Right cardiac atrium (tissue), 5 donors: Measurements from ENCODE around the gene MAP4K2. TPM values are rescaled to one million over a fixed set of nuclear protein-coding genes. Genes with fewer than 3 reads are reported as not detected.

Experiments
- ATAC-seq, 2 donors: fragments of 200-7000 bp; cut with Tn5 transposase; one replicate each; pipeline versions ENCODE4 v1.8.0 to v1.9.1; 2020; ENCODE audit warnings: moderate library complexity in 2 of 2, mild to moderate bottlenecking in 1 of 2
- DNase-seq, 3 donors: peaks; one replicate each; pipeline ENCODE4 v3.0.0-alpha.2; 2020
- H3K27ac ChIP-seq: one replicate; pipeline ENCODE4 v1.5.1; 2013; ENCODE audit warnings: mild to moderate bottlenecking, low read length, control low read depth, moderate library complexity
- H3K27me3 ChIP-seq: one replicate; pipeline ENCODE4 v1.6.1; 2013; ENCODE audit not compliant: control insufficient read depth, insufficient read depth
- H3K4me1 ChIP-seq: one replicate; pipeline ENCODE4 v1.6.1; 2013; ENCODE audit warnings: low read length; ENCODE audit not compliant: control insufficient read depth, insufficient read depth
- H3K4me3 ChIP-seq: one replicate; pipeline ENCODE4 v1.5.1; 2013; ENCODE audit warnings: low read length, control low read depth
- H3K9me3 ChIP-seq: one replicate; pipeline ENCODE4 v1.6.1; 2013; ENCODE audit warnings: low read length; ENCODE audit not compliant: control insufficient read depth
- WGBS: extraction: QIAGEN DNeasy Blood & Tissue Kit; methylation state at CpG from one replicate; pipeline ENCODE4 v1.1.7; 2013; 5-methylcytosine and 5-hydroxymethylcytosine counted together
- intact Hi-C, 4 donors: fragments of 100-400 bp; cut with DNase I; formaldehyde crosslinking; loops; one replicate each; pipeline versions ENCODE4 v1.11.0 to v1.14.0; 2022 to 2023
- polyA plus RNA-seq: library from polyadenylated mRNA; stranded (reverse); fragments of 200-250 nt; gene quantifications from one replicate; pipeline ENCODE4 v1.2.3, GENCODE V29; 2013
- total RNA-seq, 4 donors: library from RNA; stranded (reverse); fragmentation: NEBNext Ultra II Directional; extraction: Animal tissue kit (Norgen Biotek cat#: 25700); gene quantifications; one replicate each; pipeline ENCODE4 v1.2.1, GENCODE V29; 2021
- donor health status: healthy with polysubstance abuse.
- donor health status: DM: no; HTN: yes; CAD: no.
- donor health status: DM: no; HTN: no; CAD: no.
- donor health status: DM: no; HTN: yes; CAD: no; lungs with severe emphysema.
- donor health status: DM: yes; HTN: yes; CAD: no.

Gene MAP4K2
- total and polyA plus RNA-seq, 5 donors: 8.7 to 11.7 (median 11.0) TPM

DNA sequence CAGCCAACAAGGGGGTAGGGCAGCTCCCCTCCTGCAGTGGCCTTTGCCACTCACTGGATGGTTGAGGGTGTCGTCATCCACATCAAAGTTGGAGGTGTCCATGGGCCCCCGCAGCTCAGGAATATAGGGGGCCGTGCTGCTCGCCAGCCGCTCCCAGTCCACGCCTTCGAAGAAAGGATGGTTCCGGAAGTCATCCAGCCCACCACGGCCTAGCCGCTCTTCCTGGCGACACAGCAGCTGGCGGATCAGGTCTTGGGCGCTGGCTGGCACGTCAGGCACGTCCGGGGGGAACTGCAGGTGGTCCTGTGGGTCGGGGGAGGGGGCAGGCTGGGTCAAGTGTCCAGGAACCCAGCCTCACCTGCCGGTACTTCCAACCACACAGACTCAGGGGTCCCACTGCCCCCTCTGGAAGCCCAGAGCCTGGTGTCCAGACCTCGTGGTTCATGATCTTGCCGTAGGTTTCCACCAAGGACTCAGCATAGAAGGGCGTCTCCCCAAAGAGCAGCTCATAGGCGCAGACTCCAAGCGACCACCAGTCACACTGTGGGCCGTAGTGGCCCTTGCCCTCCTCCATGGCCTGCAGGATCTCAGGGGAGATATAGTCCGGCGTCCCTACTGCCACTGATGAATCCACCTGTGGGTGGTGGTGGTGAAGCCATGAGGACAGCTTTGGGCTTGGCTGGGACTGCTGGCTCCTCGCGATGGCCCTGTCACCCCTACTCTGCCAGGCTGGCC is 35.8 kb upstream of the MAP4K2 start:
- Histone ChIP-seq H3K9me3 (no peaks in the 10 kb centered on the region), H3K27me3 (no peaks in the 10 kb centered on the region), H3K27ac (no peak overlapping the region), H3K4me1 (no peaks in the 10 kb centered on the region), H3K4me3 (no peak overlapping the region)
- ATAC-seq (no peak), DNase-seq (peak in 1 of 3 donors; percentile 43)
- intact Hi-C loops: no loop called here
- WGBS: 93% methylated on average over 28 of the region's 28 CpGs

DNA sequence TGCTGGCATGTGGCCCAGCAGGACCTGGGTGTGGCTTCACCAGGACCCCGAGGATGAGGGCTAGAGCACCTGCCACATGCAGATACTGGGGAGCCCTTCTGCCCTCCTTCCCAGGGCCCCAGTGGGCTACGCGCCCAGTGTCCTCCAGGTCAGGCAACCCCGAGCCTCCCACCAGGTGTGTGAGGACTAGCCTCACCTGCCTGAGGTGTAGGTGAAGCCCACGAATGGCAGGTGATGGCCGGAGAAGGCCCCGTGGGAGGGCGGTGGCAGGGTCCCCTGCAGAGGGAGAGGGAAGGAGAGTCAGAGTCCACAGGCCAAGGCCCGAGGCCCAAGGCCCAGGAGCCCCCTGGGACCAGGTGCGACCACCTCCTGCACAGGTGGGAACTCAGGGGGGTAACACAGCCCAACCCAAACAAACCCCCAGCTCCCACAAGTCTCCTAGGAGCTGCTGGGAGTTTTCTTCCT is 34.9 kb upstream of the MAP4K2 start:
- DNase-seq (no peak), ATAC-seq (no peak)
- H3K4me3 ChIP-seq: no peak overlapping the region
- H3K27ac ChIP-seq: no peak overlapping the region
- 96% methylated on average over 10 of the region's 10 CpGs for WGBS
- no peaks in the 10 kb centered on the region for H3K4me1 ChIP-seq
- no peaks in the 10 kb centered on the region for H3K27me3 ChIP-seq
- intact Hi-C loops: no loop called here
- no peaks in the 10 kb centered on the region for H3K9me3 ChIP-seq

DNA sequence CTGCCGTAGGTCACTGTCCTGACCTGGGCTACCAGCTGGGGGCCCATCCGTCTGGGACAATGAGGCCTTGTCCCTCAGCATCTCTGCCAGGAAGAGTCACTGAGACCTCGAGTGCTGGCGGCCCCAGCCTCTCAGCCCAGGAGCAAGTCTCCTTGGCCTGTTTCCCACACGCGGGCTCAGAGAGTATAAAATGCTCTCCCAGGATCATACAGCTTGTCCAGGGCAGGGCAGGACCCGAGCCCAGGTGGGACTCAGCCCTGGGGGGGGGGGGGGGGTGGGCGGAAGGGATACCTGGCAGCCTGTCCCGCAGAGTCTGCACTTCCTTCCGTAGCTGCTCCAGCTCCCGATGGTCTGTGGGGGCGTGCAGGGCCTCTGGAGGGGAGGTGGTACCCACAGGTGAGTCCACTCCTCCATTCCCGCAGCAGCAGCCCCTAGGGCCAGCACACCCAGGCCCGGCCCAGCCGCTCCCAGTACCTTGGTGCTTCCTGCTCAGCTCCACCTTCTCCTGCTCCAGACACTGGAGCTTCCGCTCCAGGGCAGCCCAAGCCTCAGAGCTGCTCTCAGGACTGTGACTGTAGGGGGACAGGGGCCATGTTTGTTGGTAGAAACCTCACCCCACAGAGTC is 33.5 kb upstream of the MAP4K2 start:
- 78% methylated on average over 16 of the region's 16 CpGs for WGBS
- intact Hi-C loops: no loop called here
- H3K27ac ChIP-seq: no peak overlapping the region

DNA sequence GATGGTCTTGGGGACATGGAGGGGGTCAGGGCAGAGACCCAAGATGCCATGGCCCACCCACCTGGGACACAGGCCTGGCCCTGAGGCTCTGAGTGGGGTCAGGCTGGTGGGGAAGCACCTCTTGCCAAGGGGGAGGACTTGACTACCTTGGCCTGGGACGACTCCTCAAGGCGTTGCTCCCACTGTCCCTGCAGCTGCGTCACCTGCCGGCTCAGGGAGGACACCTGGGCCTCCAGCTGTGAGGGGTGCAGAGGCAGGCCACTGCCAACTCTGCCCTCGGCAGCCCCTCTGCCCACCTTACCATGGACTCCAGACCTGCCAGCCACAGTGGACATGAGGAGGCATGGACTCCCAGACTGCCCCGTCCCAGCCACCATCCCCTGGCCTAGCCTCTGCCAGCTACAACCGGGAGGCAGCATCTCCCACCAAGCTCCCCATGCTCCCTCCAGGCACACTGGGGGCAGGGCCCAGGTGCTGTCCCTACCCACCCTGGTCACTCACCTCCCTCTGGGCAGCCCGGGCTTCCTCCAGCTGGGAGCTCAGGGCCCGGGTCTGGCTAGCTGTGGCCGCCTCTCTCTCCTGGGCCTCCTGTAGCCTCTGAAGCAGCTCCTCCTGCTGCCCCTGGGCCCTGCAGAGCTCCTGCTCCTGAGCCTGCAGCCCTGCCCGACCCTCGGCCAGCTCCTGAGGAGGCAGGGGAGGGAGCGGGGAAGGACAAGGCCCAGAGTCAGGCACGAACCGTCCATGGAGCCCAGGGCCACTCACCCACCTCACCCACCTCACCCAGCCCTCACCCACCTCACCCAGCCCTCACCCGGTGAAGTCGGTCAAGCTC is 32.8 kb upstream of the MAP4K2 start:
- Histone ChIP-seq H3K27me3 (no peaks in the 10 kb centered on the region), H3K9me3 (no peaks in the 10 kb centered on the region), H3K27ac (no peak overlapping the region), H3K4me3 (no peak overlapping the region), H3K4me1 (no peaks in the 10 kb centered on the region)
- intact Hi-C loops: no loop called here
- ATAC-seq (peak in 1 of 2 donors; percentile 3), DNase-seq (no peak)
- 92% methylated on average over 17 of the region's 17 CpGs for WGBS

More for the DNA sequence above, 33.5 kb upstream of the MAP4K2 start:
- Histone ChIP-seq H3K27me3 (no peaks in the 10 kb centered on the region), H3K9me3 (no peaks in the 10 kb centered on the region), H3K4me3 (no peak overlapping the region), H3K4me1 (no peaks in the 10 kb centered on the region)
- ATAC-seq (no peak), DNase-seq (no peak)

DNA sequence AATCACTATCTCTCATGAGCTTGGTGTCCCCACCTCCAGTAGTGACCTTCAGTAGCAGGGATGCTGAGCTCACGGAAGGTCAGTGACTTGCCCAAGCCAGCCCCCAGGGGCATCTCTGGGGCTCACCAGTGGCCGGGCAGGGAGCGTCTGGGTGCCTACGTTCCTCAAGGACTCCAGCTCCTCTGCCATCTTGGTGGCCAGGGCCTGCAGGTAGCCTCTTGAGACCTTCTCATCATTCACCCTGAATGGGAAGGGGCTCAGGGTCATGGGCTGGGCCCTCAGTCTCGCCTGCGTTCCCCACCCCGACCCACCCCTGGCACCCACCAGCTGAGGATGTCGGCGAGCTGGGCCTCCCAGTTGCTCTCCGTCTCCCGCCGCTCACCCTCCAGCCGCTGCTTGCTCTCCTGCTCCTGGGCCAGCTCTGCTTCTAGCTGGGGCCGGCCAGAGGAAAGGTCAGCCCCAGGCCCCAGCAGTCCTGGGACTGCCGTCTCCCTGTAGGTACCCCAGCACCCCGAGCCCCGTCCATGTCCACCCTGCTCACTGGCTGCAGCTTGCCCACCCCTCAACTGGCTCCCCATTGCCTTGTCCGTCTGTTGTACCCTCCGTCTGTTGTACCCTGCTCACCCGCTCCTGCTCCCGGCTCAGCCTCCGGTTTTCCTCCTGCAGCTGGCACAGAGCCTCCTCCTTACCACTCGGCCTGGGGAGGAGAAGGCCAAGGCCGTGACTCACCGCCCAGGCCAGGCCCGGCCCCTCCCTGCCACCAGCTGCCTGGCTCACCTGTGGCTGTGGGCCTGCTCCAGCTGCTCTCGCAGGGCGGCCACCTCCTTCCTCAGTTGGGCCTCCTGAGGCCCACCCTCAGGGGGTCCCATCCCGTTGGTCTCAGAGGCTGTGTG is 32.0 kb upstream of the MAP4K2 start:
- Histone ChIP-seq H3K27me3 (no peaks in the 10 kb centered on the region), H3K4me1 (no peaks in the 10 kb centered on the region), H3K27ac (no peak overlapping the region), H3K4me3 (no peak overlapping the region), H3K9me3 (no peaks in the 10 kb centered on the region)
- ATAC-seq: peak in 1 of 2 donors; percentile 11
- no peak for DNase-seq
- WGBS: 84% methylated on average over 29 of the region's 29 CpGs
- intact Hi-C loops: no loop called here

DNA sequence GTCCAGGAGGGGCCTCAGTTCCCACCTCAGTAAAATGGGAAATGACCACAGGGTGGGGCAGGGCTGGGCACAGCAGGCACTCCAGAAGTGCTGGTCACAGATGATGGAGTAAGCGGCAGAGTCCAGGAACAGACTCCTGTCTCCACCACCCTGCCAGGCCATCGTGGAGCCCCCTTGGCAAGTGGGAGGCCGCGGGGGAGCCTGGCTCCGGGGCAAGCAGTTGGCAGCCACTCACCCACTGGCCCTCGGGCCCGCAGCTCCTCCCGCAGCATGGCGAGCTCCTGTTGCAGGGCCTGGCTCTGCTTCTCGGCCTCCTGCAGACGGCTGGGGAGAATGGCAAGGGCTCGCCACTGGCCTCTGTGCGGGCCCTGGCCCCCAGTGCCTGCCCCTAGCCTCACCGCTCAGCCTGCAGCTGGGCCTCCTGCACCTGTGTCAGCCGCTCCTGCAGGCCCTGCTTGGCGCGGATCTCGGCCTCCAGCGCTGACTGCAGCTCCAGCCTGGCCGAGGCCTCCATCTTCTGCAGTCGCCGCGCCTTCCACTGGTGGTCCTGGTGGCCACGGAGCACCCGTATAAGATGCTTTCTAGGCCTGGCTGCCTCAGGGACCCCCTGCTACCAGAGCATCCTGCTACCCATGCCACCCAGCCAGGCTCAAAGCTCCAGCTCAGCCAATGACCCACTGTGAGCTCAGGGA is 31.2 kb upstream of the MAP4K2 start:
- H3K4me3 ChIP-seq: no peak overlapping the region
- ATAC-seq (no peak), DNase-seq (no peak)
- 91% methylated on average over 25 of the region's 25 CpGs for WGBS
- no peaks in the 10 kb centered on the region for H3K27me3 ChIP-seq
- no peaks in the 10 kb centered on the region for H3K4me1 ChIP-seq
- no peaks in the 10 kb centered on the region for H3K9me3 ChIP-seq
- H3K27ac ChIP-seq: no peak overlapping the region
- intact Hi-C loops: no loop called here

DNA sequence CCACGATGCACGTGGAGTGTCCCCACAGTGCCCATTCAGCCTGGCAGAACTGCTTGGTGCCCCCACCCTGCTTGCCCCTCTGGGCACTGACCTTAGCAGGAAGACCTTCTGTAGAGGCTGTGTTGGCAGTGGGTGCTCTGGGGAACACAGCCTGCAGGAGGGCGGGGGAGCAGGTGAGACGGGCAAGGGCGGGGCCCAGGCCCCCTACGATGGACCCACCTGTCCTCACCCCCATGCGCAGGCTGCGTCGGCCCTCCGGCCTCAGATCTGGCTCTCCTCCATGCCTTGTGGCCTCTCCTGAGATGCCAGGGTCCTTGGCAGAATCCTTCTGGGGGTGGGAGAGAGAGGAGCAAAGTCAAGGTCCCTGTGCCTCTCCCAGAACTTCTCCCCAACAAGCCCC is 30.5 kb upstream of the MAP4K2 start:
- intact Hi-C loops: no loop called here
- no peak overlapping the region for H3K27ac ChIP-seq
- H3K4me3 ChIP-seq: no peak overlapping the region
- H3K4me1 ChIP-seq: no peaks in the 10 kb centered on the region
- no peaks in the 10 kb centered on the region for H3K27me3 ChIP-seq
- ATAC-seq (no peak), DNase-seq (no peak)
- 89% methylated on average over 10 of the region's 10 CpGs for WGBS
- no peaks in the 10 kb centered on the region for H3K9me3 ChIP-seq

DNA sequence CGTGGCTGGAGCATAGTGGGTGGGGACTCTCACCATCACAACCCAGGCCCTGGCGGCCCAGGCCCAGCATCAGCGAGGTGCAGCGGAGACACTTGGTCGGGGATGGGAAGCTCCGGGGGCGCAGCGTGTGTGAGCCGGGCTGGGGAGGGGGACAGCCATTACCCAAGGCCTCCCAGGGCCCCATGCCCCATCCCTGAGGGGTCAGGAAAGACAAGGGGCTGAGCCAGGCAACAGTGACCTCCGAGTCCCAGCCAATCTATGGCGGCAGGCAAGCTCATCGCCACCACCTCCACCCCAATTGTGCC is 30.1 kb upstream of the MAP4K2 start:
- Histone ChIP-seq H3K4me1 (no peaks in the 10 kb centered on the region), H3K27me3 (no peaks in the 10 kb centered on the region), H3K9me3 (no peaks in the 10 kb centered on the region), H3K4me3 (no peak overlapping the region), H3K27ac (no peak overlapping the region)
- intact Hi-C loops: no loop called here
- WGBS: 93% methylated on average over 12 of the region's 12 CpGs
- ATAC-seq (no peak), DNase-seq (no peak)

DNA sequence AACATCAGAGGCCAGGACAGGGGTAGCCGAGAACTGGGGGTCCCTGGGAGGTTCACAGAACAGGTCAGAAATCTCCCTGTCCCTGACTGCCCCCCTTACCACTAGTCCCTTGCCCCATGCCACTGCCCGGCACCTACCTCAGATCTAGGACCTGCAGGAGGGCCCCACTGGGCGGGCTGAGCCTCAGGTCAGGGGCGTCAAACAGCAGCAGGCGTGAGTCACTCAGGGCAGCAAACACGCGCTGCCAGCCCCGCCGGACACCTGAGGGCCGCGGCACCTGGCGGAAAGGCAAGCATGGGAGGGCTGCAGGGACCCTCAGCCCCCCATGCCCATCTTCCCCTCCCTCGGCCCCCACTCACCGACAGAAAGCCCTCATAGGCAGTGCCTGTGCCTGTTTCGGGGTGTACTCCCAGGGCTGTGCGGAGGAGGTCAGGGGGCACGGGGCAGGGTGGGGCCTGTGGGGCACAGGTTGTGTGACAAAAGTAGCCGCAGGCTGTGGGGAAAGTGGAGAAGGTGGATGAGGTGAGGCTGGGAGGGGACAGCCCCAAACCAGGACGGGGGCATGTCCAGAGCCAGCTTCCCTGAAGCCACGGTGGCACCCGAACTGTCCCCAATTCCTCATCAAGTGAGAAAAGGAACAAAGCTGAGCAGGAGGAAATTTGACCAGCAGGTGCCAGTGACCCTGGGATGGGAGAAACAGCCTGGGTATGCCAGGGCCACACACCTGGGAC is 29.6 kb upstream of the MAP4K2 start:
- Histone ChIP-seq H3K4me1 (no peaks in the 10 kb centered on the region), H3K27ac (no peak overlapping the region), H3K4me3 (no peak overlapping the region), H3K27me3 (no peaks in the 10 kb centered on the region), H3K9me3 (no peaks in the 10 kb centered on the region)
- WGBS: 93% methylated on average over 21 of the region's 21 CpGs
- intact Hi-C loops: no loop called here
- DNase-seq (no peak), ATAC-seq (no peak)

DNA sequence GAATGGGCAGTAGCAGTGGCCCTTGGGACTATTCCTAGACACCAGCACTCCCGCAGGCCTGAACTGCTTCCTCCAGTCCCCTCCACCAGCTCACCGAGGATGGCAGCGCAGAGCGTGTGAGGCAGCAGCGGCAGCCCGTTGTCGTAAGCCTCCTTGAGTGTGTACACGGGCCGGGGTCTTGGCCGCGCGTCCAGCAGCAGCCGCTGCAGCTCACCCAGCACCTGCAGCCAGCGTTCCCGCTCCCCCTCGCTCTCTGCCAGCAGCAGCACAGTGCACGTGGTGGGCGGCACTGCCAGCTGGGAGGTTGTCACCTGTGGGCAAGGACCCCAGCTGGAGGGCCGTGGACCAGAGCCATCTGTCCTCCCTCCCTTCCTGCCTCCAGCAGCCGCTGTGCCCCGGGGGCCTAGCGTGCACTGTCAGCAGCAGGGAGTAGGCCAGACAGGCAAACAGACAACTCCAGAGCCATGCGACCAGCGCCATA is 28.4 kb upstream of the MAP4K2 start:
- Histone ChIP-seq H3K9me3 (no peaks in the 10 kb centered on the region), H3K4me3 (no peak overlapping the region), H3K27ac (no peak overlapping the region), H3K4me1 (no peaks in the 10 kb centered on the region), H3K27me3 (no peaks in the 10 kb centered on the region)
- ATAC-seq (no peak), DNase-seq (no peak)
- 85% methylated on average over 24 of the region's 24 CpGs for WGBS
- intact Hi-C loops: no loop called here
